HG02884 (cell line): ENCODE measurements around the gene JUNB.
A peak's percentile ranks its signal among the peaks of the same experiment; 100 is the strongest.

Source experiments
- ATAC-seq: cut with Tn5 transposase; IDR thresholded peaks from one replicate; pipeline ENCODE4 v1.9.1; 2021; ENCODE audit warnings: mild to moderate bottlenecking, moderate library complexity; ENCODE audit not compliant: unreplicated experiment

JUNB gene

GRCh38 chr19:12773571-12773970 lies 17.7 kb upstream of the JUNB start:
- no peak for ATAC-seq

DNA sequence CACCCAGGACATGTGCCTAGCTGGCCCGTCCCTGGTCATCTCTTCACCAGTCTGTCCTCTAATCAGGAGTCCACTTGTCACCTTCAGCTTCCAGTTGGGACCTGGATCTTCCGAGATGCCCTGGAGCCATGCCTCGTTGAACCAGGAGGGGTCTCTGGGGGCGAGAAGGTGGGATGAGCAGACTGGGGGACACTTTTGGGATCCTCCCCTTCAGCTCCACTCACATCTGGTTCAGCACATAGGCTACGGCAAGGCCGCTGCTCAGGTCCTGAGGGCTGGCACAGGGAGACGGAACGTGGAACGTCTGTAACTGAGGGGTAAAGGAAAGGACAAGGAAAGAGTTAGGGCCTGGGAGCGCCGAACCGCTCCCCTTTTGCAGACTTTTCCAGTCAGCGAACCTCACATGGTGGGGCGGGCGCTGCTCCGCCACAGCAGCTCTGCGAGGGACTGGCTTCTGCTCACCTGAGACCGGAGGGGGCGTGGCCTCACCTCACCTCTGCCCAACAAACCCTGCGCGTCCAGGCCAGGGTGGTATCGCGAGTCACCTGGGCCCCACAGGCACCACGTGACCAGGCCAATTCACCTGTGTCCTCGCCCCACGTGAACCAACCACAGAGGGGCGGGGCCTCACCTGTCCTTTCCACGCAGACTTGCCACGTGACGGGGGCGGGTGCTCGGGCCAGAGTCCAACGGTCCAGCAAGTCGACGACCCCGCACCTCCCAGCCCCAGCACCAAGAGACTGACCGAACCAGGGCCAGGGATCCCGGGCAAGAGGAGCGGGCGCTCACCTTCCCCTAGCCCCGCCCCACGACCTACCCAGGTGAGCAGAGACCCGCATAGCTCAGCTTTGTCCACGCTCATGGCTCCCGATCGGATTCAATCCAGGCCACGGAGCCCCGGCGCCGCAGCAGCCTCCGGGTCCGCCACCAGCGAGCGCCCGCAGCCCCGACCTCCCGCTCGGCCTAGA lies 16.4 kb upstream of the JUNB start, which contains the start of gene HOOK2:
HOOK2 (minus strand) TSS at position 965 of the 968 bp plus-strand sequence; CDS start at position 862, 103 bp downstream.
- no peak for ATAC-seq

GRCh38 chr19:12777217-12778016 lies 13.9 kb upstream of the JUNB start:
- ATAC-seq, result no peak

GRCh38 chr19:12778017-12778904 lies 13.0 kb upstream of the JUNB start:
- ATAC-seq, result no peak

DNA sequence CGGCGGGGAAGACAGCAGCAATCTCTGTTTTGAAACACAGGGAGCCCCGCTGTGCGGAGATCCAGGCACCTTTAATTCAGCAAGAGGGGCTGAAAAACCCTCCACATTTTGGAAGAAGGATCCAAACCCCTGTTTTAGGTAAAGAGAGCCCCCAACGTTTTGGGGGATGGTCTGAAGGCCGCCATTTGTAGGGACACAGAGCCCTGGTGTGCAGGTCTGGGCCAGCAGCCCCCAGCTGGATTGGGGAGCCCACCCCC lies 12.5 kb upstream of the JUNB start:
- no peak for ATAC-seq

DNA sequence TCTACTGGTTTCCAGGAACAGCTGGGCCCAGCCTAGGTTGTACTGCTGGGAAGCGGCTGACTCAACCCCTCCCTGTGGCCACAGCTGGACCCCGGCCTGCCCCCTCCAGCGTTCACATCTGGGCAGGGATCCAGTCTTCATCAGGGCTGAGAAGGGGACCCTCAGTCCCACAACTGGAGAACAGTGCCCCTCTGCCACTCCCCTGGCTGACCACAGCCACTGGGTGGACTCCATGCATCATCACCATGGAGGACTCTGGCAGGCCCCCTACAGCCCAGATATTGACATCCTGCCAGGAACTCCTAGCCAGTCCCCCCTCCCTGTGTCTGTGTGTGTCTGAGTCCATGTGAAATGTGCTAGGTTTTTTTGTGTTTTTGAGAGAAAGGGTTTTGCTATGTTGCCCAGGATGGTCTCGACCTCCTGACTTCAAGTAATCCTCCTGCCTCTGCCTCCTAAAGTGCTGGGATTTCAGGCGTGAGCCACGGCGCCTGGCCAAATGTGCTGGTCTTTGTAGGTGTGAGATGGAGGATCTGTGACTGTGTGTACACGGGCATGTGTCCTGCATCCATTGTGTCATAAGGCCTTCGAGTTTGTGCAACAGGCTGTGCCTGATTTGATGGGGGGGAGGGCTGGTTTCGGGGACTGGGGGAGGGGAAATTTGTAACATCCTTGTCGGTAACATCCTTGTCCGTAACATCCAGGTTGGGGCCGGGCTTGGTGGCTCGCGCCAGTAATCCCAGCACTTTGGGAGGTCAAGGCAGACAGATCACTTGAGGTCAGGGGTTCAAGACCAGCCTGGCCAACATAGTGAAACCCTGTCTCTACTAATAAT lies 11.9 kb upstream of the JUNB start:
- no peak for ATAC-seq

DNA sequence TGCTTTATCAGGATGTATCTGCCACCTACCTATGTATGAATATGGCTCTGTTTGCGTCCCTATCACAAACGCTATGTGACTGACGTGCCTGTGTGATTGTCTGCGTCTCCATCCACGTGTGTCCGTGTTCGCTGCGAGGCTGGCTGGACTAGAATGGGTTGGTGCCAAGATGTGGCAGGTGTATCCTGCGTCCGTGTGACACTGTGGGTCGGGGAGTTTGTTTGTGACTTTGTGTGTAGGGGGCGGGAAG lies 9.2 kb upstream of the JUNB start:
- no peak for ATAC-seq

DNA sequence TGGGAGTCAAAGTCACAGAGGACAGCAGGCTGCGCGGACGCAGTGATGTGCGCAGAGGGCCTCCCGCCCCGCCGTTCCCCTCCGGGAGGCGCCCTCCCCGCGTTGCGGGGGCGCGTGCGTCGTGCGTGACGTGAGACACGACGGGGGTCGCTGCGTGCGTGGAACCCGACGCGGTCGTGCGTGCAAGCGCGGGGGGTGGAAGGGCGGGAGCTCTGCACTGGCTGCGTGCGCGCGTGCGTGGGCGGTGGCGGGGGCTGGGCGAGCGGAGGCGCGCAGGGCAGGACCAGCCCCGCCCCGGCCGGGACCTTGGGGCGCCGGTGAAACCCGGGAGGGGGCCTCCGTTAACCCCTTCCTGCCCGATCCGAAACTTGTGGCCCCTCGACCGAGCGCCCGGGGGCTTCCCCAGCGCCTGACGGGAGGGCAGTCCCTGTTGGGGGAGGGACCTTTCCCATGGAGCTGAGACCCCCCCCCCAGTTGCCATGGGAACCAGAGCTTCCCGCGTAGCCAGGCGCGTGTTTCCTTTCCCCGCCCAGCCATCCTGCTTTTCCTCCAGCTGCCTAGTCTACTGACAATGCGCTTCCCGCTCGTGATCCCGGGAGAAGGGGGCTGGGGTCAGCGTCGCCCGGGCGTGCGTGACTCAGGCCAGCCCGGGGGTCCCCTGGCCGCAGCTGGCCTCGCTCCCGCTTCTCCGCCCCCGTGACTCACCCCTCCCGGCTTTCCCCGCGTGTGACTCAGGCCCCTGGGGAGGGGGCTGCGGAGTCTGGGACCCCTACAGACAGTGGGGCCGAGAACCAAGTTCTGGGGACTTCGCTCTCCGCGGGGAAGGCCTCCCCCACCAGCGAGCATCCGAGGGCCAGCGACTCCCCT lies 8.6 kb upstream of the JUNB start:
- peak; percentile 30 for ATAC-seq

- no peak for ATAC-seq
These were observed 7.9 kb upstream of the JUNB start for GRCh38 chr19:12783291-12783848.

- no peak for ATAC-seq
These were observed 7.4 kb upstream of the JUNB start for GRCh38 chr19:12783849-12784393.

DNA sequence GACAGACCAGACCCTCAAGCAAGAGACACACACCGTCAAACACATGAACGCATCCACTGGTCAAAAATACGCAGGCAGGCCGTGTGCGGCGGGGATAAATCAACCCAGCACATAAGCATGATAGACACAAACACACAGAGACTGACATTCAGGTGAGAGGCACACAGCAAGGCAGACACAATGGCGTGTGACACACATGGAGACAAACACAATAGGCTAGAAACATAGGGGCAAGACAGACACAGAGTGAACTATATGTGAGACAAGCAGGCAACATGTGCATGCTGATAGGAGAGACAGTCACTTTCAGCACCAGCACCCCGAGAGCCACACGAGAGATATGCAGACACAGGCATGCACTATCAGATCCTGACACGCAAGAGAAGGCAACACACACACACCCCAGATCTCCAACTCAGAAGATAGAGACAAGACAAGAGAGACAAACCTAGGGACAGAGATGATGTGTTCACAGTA lies 6.9 kb upstream of the JUNB start:
- ATAC-seq, result no peak

- ATAC-seq, result no peak
These were observed 6.3 kb upstream of the JUNB start for GRCh38 chr19:12784871-12785430.

DNA sequence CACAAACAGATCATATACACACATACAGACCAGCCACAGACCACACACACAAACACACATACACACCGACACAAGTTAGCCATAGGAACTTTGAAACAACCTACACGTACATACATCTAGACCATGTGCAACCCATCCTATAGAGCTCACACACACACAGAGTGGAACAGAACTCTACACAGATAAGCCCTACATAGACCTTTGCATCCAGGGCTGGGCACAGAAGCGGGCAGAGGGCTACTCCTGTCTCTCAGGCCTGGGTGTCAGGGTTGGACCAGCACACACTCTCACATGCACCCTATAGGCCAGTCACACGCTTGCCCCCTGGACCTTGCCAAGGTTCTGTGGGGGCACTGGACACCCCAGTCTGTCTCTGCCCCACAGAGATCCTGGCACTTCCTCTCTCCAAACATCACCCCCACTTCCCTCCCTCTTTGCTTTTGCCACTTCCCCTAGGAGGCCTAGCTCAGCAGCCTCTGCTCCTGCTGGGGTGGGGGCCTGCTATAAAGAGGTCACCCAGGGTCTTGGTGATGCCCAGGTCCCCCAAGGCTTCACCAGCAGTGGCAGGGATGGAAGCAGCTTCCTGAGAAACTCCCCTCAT lies 5.8 kb upstream of the JUNB start:
- no peak for ATAC-seq

DNA sequence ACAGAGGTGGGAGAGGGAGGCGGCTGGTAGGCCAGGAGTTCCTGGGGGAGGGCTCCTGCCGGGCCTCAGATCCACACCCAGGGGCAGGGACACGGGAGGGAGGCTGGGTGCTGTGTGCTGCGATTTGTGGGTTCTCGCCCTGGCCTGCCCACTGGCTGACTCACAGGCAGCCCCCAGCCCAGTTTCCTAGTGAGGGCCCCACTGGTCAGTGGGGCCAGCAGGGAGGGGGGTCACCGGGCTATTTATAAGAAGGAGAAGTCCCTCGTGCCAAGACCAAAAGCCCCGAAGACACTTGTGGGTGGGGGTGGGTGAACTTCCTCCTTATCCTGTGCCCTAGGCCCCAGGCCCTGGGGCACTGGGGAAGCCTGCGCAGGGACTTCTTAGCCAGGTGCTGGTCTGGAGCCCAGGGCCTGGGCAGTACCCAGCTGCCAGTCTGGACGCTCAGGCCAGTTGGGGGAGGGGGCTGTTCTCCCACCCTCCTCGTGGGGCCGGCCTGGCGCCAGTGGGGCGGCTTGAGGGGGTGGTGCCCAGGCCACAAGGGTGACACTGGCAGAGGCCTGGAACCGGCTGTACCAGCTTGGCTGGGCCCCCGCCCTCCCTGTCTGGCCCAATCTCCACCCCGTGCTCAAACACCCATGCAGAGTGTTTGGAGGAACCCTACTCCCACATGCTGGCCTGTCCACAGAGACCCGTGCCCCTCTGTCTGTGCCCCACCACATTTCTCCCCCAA lies 5.0 kb upstream of the JUNB start:
- ATAC-seq, result no peak

DNA sequence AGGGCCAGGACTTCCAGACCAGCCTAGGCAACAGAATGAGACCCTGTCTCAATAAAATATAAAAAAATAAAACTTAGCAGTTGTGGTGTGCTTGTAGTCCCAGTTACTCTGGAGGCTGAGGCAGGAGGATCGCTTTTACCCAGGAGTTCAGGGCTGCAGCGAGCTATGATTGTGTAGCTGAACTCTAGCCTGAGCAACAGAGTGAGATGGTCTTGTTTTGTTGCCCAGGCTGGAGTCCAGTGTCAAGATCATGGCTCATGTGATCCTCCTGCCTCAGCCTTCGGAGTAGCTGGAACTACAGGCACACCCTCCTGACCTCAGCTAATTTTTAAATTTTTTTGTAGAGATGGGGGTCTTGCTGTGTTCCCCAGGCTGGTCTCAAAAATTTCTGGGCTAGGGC lies 4.3 kb upstream of the JUNB start:
- ATAC-seq, result no peak

GRCh38 chr19:12787458-12787857 lies 3.8 kb upstream of the JUNB start:
- ATAC-seq, result no peak

DNA sequence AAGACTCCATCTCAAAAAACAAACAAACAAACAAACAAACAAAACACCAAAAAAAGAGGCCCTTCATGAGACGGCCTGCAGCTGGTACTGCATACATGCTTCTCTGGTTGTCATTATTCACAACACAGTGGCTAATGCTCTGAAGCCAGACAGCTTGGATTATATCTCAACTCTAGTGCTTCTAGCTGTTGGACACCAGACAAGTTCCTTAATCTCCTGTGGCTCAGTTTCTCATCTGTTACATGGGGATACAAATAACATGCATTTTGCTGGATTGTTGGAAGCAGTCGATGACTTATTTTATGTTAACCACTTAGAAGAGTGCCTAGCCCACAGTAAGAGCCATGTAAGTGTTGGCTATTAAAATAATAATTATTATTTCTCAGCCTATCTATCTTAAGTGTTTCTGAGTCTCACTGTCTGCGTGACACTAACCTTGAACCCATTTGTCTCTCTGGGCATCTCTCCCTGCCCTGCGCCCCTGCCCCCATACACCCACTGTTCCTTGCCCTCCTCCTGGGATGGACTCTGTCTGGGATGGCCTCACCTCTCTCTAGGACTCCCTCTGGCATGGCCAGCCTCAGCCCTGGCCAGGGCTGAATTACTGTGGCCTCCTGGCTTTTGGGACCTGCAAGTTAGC lies 3.1 kb upstream of the JUNB start:
- ATAC-seq, result no peak
